BLaER1 (cell line): Measurements from ENCODE around the gene TENM4.

ENCODE experiments used
- H3K27ac ChIP-seq: shearing (Covaris generic); formaldehyde crosslinking; 2 replicates; pipeline ENCODE4 v1.8.1; 2022
- H3K27me3 ChIP-seq: shearing (Covaris generic); formaldehyde crosslinking; 2 replicates; pipeline ENCODE4 v1.8.1; 2022
- H3K36me3 ChIP-seq: shearing (Covaris generic); formaldehyde crosslinking; 2 replicates; pipeline ENCODE4 v1.8.1; 2022
- H3K4me1 ChIP-seq: shearing (Covaris generic); formaldehyde crosslinking; 2 replicates; pipeline ENCODE4 v1.8.1; 2022
- H3K4me2 ChIP-seq: shearing (Covaris generic); formaldehyde crosslinking; 2 replicates; pipeline ENCODE4 v1.8.1; 2022
- H3K4me3 ChIP-seq: shearing (Covaris generic); formaldehyde crosslinking; 2 replicates; pipeline ENCODE4 v1.8.1; 2022
- H3K9ac ChIP-seq: shearing (Covaris generic); formaldehyde crosslinking; 2 replicates; pipeline ENCODE4 v1.8.1; 2022
- H3K9me3 ChIP-seq: shearing (Covaris generic); formaldehyde crosslinking; 2 replicates; pipeline ENCODE4 v1.8.1; 2022
- H4K20me1 ChIP-seq: shearing (Covaris generic); formaldehyde crosslinking; 2 replicates; pipeline ENCODE4 v1.8.1; 2022
- Cebpa-rat ChIP-seq: shearing (Covaris generic); IDR thresholded peaks from 2 replicates; pipeline ENCODE4 v1.8.1; 2022

TENM4 gene

GRCh38 chr11:79011357-79011756 is 429.5 kb downstream of the TENM4 start:
- Histone ChIP-seq H3K36me3 (no peaks in the 10 kb centered on the region; the same call in 1 of the 2 replicates), H3K4me1 (no peaks in the 10 kb centered on the region), H4K20me1 (no peaks in the 10 kb centered on the region), H3K4me3 (no peak overlapping the region), H3K4me2 (no peak overlapping the region), H3K9ac (no peak overlapping the region), H3K9me3 (peaks cover 17% of the 10 kb centered on the region), H3K27ac (no peak overlapping the region), H3K27me3 (no peaks in the 10 kb centered on the region)
- TF ChIP-seq Cebpa-rat: no peak

- no peak overlapping the region for H3K4me2 ChIP-seq
- no peak overlapping the region for H3K4me3 ChIP-seq
- H3K9me3 ChIP-seq: peaks cover 43% of the 10 kb centered on the region
- no peaks in the 10 kb centered on the region for H3K27me3 ChIP-seq
- no peak overlapping the region for H3K9ac ChIP-seq
- no peaks in the 10 kb centered on the region for H4K20me1 ChIP-seq
- no peaks in the 10 kb centered on the region for H3K4me1 ChIP-seq
- H3K36me3 ChIP-seq: no peaks in the 10 kb centered on the region; the same call in 1 of the 2 replicates
- H3K27ac ChIP-seq: no peak overlapping the region
- TF ChIP-seq Cebpa-rat: no peak
These were observed 432.9 kb downstream of the TENM4 start for GRCh38 chr11:79007771-79008402.

GRCh38 chr11:79006854-79007253 is 434.0 kb downstream of the TENM4 start:
- Histone ChIP-seq H3K36me3 (no peaks in the 10 kb centered on the region; the same call in 1 of the 2 replicates), H3K9ac (no peak overlapping the region), H3K9me3 (peaks cover 52% of the 10 kb centered on the region), H3K4me1 (no peaks in the 10 kb centered on the region), H3K27me3 (no peaks in the 10 kb centered on the region), H3K27ac (no peak overlapping the region), H4K20me1 (no peaks in the 10 kb centered on the region), H3K4me2 (no peak overlapping the region), H3K4me3 (no peak overlapping the region)
- TF ChIP-seq Cebpa-rat: no peak

GRCh38 chr11:78996007-78996406 is 444.8 kb downstream of the TENM4 start:
- H3K4me2 ChIP-seq: no peak overlapping the region
- peaks cover 30% of the 10 kb centered on the region for H3K9me3 ChIP-seq
- no peak for TF ChIP-seq Cebpa-rat
- no peak overlapping the region for H3K4me3 ChIP-seq
- 0 out of 2 replicates have a peak, but pooled peaks cover 9% of the 10 kb centered on the region for H3K36me3 ChIP-seq
- H3K27ac ChIP-seq: no peak overlapping the region
- H3K27me3 ChIP-seq: no peaks in the 10 kb centered on the region
- H3K4me1 ChIP-seq: no peaks in the 10 kb centered on the region
- H3K9ac ChIP-seq: no peak overlapping the region
- no peaks in the 10 kb centered on the region for H4K20me1 ChIP-seq

GRCh38 chr11:78995171-78995570 is 445.7 kb downstream of the TENM4 start:
- Histone ChIP-seq H3K9ac (no peak overlapping the region), H3K9me3 (peaks cover 23% of the 10 kb centered on the region), H3K36me3 (0 out of 2 replicates have a peak, but pooled peaks cover 9% of the 10 kb centered on the region), H4K20me1 (no peaks in the 10 kb centered on the region), H3K27ac (no peak overlapping the region), H3K4me2 (no peak overlapping the region), H3K4me1 (no peaks in the 10 kb centered on the region), H3K4me3 (no peak overlapping the region), H3K27me3 (no peaks in the 10 kb centered on the region)
- TF ChIP-seq Cebpa-rat: no peak

GRCh38 chr11:78993802-78994430 is 446.9 kb downstream of the TENM4 start:
- Histone ChIP-seq H3K9me3 (peaks cover 11% of the 10 kb centered on the region), H4K20me1 (no peaks in the 10 kb centered on the region), H3K36me3 (0 out of 2 replicates have a peak, but pooled peaks cover 6% of the 10 kb centered on the region), H3K27me3 (no peaks in the 10 kb centered on the region), H3K9ac (no peak overlapping the region), H3K4me1 (no peaks in the 10 kb centered on the region), H3K4me3 (no peak overlapping the region), H3K27ac (no peak overlapping the region), H3K4me2 (no peak overlapping the region)
- TF ChIP-seq Cebpa-rat: no peak

- no peak overlapping the region for H3K27ac ChIP-seq
- H4K20me1 ChIP-seq: no peaks in the 10 kb centered on the region
- no peaks in the 10 kb centered on the region for H3K36me3 ChIP-seq
- no peaks in the 10 kb centered on the region for H3K27me3 ChIP-seq
- no peaks in the 10 kb centered on the region for H3K9me3 ChIP-seq
- no peak overlapping the region for H3K4me2 ChIP-seq
- no peak for TF ChIP-seq Cebpa-rat
- no peaks in the 10 kb centered on the region for H3K4me1 ChIP-seq
- H3K4me3 ChIP-seq: no peak overlapping the region
- H3K9ac ChIP-seq: no peak overlapping the region
These were observed 449.1 kb downstream of the TENM4 start for GRCh38 chr11:78991681-78992080.

GRCh38 chr11:78990261-78990660 is 450.6 kb downstream of the TENM4 start:
- Histone ChIP-seq H3K4me1 (no peaks in the 10 kb centered on the region), H3K4me3 (no peak overlapping the region), H3K9me3 (no peaks in the 10 kb centered on the region), H4K20me1 (no peaks in the 10 kb centered on the region), H3K27ac (no peak overlapping the region), H3K36me3 (no peaks in the 10 kb centered on the region), H3K4me2 (no peak overlapping the region), H3K27me3 (no peaks in the 10 kb centered on the region), H3K9ac (no peak overlapping the region)
- no peak for TF ChIP-seq Cebpa-rat

GRCh38 chr11:78987748-78988147 is 453.1 kb downstream of the TENM4 start:
- Histone ChIP-seq H3K4me1 (no peaks in the 10 kb centered on the region), H3K36me3 (no peaks in the 10 kb centered on the region), H4K20me1 (no peaks in the 10 kb centered on the region; the same call in 1 of the 2 replicates), H3K4me3 (no peak overlapping the region), H3K4me2 (no peak overlapping the region), H3K9me3 (no peaks in the 10 kb centered on the region), H3K27ac (no peak overlapping the region), H3K9ac (no peak overlapping the region), H3K27me3 (no peaks in the 10 kb centered on the region)
- no peak for TF ChIP-seq Cebpa-rat

GRCh38 chr11:78986305-78986704 is 454.5 kb downstream of the TENM4 start:
- no peaks in the 10 kb centered on the region for H3K4me1 ChIP-seq
- TF ChIP-seq Cebpa-rat: no peak

More at GRCh38 chr11:78986305-78986704, 454.5 kb downstream of the TENM4 start:
- H3K4me3 ChIP-seq: no peak overlapping the region
- no peaks in the 10 kb centered on the region for H3K9me3 ChIP-seq
- H3K27ac ChIP-seq: no peak overlapping the region
- no peaks in the 10 kb centered on the region for H3K36me3 ChIP-seq
- H4K20me1 ChIP-seq: no peaks in the 10 kb centered on the region; the same call in 1 of the 2 replicates
- no peak overlapping the region for H3K4me2 ChIP-seq
- H3K27me3 ChIP-seq: no peaks in the 10 kb centered on the region
- H3K9ac ChIP-seq: no peak overlapping the region
